ENCODE data around the gene WDR90.

Gene WDR90

DNA sequence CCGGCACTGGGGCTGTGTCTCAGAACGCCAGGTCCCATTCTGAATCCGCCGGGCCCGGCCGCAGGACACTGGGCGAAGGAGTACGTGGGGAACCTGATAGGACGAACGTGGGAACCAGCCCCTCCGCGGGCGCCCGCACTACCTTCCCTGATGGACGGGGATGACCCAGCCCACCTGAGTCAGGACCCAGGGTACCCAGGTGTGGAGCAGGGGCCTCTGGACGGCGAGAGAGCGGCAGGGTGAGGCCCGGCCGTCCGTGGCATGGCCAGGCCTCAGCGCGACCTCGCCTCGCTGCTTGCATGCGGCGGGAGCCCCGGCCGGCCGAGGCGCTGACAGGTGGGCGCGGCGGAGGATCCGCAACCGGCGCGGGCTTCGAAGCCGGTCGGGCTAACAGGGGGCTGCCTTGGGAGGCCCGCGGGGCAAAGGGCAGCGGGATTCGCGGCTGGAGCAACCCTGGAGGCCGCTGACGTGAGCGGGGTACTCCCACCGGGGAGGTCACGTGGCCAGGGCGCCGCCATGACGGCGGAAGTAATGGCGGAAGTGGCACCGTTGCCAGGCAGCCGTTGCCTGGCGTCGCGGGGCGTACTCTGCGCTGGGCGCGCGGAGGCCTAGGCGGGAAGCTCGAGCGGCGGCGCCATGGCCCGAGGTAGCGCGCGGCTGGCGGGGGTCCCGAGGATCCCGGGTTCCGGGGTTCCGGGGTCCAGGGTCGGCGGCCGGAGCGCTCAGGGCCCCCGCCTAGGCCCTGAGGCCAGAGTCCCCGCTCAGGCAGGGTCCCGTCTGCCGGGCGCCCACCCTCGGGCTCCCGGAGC, at the start of gene WDR90:
Gene WDR90 (plus strand): TSS at position 585 of the 809 bp plus-strand sequence. CDS start 52 bp downstream, at position 637.
- DNase-seq = peak; percentile 88
- in situ Hi-C loops (cut with MboI; ENCODE audit: low pct_unique_long_range_greater_than_20kb, low sequenced_read_pairs) = no loop called here

DNA sequence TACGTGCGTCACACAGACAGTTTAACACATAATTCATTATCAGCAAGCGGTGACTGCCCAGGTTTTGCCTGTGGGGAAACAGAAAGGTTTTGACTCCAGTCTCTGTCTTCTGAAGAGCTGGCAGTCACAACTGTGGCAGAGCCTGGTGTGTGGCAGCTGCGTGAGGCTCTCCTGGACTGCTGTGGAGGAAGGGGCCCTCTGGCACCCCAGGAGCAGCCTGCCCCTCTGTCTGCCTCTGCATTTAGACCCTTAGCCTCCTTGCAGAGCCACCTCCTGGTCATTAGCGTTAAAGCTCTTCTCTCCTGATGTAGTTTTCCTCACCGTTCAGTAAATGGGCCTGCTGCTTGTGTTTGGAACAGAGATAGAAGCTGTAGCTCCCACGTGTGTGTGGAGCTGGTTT, 48.4 kb upstream of the WDR90 start:
- peak; percentile 37 for DNase-seq

DNA sequence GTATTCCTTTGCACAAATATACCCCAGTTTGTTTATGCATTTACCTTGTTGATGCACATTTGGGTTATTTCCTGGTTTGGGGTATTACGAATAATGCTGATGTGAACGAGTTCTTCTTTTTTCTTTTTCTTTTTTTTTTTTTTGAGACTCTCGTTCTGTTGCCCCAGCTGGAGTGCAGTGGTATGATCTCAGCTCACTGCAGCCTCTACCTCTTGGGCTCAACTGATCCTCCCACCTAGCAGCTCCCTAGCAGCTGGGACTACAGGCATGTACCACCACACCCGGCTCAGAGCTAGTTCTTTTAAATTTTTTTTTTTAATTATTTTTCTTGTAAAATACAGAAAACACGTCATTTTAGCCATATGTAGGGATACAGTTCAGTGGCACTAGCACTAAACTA, 45.2 kb upstream of the WDR90 start:
- in situ Hi-C loops (cut with MboI; ENCODE audit: low pct_unique_long_range_greater_than_20kb, low sequenced_read_pairs) = no loop called here
- DNase-seq = no peak

More for the DNA sequence above, 48.4 kb upstream of the WDR90 start:
- in situ Hi-C loops (cut with MboI; ENCODE audit: low pct_unique_long_range_greater_than_20kb, low sequenced_read_pairs) = no loop called here

DNA sequence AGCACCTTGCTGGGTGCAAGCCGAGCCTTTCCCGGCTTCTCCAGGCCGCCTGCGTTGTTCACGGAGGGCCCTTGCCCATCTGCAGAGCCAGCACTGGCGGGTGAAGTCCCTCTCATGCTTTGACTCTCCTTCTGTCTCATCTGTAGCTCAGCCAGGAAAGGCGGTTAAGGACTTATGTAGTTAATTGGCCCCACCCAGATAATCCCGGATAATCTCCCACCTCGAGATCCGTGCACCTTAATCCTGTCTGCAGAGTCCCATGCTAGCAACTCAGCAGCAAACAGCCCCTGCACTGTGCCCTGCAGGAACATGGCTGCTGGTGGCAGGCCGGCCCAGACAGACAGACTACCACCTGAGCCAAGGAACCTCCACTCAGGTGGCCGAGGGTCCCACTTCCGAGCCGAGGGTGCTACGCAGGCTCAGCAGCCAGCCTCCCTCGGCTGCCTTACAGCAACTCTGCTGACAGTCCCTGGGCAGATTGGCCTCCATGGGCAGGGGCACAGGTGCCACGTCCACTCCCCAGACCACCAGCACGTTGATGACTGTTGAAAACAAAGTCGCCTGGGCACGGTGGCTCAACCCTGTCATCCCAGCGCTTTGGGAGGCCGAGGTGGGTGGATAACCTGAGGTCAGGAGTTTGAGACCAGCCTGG, 42.4 kb upstream of the WDR90 start:
- in situ Hi-C loops (cut with MboI; ENCODE audit: low pct_unique_long_range_greater_than_20kb, low sequenced_read_pairs) = no loop called here
- DNase-seq = no peak

DNA sequence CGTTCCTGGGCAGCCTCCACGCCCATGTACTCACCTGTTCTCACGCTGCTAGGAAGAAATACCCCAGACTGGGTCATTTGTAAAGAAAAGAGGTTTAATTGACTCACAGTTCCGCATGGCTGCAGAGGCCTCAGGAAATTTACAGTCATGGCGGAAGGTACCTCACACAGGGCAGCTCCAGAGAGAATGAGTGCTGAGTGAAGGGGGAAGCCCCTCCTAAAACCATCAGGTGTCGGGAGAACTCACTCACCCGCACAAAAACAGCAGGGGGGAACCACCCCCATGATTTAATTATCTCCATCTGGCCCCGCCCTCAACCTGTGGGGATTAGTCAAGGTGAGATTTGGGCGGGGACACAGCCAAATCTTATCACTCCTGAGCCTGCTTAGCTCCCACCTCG, 41.1 kb upstream of the WDR90 start:
- in situ Hi-C loops (cut with MboI; ENCODE audit: low pct_unique_long_range_greater_than_20kb, low sequenced_read_pairs) = no loop called here
- no peak for DNase-seq

DNA sequence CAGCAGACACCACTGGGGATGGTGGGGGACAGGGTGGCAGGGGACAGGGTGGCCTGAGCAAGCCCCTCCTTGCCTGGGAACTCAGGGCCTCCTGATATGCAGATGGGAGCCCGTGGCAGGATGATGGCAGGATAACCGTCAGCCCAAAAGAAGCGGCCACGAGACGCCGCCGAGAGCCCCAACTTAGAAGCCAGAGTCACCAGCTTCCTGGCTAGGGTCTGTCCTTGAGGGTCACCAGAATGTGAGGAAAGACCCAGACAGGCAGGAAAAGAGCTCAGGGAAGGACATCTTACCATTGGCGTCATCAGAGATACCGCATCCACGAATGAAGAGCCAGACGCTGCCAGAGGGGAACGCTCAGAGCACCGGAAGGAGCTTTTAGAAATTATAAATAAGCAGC, 39.8 kb upstream of the WDR90 start:
- in situ Hi-C loops (cut with MboI; ENCODE audit: low pct_unique_long_range_greater_than_20kb, low sequenced_read_pairs) = no loop called here
- no peak for DNase-seq

DNA sequence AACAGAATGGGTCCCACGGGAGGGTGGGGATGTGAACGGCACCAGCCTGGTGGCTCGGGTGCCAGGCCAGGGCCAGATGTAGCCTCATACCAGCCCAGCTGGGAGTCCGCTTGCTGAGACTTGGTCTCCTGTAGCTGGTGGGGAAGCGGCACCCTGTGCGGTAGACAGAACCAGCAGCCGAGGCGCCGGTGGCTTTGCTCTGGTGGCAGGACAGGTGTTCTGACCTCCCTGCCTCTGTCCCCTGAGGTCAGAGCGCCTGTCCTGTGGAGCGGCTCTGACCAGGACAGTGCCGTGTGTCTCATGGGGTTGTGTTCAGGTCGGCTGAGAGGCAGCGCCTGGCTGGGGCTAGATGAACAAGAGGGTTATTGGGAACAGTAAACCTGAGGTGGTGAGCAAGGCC, 39.2 kb upstream of the WDR90 start:
- in situ Hi-C loops (cut with MboI; ENCODE audit: low pct_unique_long_range_greater_than_20kb, low sequenced_read_pairs) = no loop called here
- DNase-seq = no peak

DNA sequence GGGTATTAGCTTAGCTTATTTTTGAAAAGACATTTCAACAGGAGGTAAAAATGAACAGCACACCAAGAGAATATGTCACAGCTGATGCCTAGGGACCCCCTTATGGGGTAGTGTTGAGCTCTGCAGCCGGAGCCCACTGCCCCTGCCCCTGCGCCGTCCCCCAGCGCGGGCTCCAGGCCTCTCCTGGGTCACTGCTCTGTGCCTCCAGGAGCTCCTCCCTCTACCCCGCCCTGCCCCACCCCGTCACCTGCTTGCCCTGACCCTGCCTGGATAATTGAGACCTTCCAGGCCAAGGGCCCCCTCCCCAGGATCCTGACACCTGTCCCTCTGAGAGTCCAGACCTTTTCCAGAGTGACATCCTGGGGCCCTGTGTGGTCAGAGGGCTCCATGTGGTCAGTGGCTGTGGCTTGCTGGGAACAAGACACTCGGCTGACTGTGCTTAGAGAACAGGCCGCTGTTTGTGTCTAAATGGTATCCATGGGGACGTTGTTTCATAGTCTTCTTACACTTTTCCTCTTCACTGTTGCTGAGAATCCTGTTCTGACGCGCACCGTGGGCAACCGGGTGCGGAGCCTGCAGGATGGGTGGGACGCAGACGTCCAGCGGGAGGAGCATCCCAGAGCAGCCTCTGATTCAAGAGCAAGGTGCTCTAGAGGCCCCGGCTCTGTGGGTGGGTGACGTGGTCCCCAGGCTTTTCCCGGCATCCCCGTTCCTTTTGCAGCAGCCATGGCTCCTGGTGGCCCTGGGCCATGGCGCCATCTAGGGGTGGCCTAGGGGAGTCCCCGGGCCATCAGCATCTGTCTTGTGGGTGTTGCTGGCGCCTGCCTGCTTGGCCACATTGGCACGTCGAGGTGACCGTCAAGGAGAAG, 38.4 kb upstream of the WDR90 start:
- in situ Hi-C loops (cut with MboI; ENCODE audit: low pct_unique_long_range_greater_than_20kb, low sequenced_read_pairs) = no loop called here
- peak; percentile 29 for DNase-seq

DNA sequence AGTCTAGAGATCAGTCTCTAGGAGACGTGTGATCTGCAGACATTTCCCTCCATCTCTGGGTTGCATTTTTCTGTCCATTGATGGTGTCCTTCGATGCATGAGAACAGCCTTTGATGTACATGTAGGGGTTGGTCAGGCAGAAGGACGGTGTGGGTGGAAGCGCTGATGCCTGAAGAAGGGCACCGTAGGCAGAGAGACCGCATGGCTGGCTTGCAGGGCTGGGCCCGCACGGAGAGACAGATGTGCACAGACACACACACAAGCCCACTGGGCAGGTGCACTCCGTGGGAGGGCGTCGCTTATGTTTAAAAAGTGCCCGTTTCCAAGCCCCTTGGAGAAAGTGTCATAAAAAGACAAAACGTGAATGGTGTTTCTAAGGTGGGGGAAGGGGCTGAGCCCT, 34.0 kb upstream of the WDR90 start:
- no peak for DNase-seq
- in situ Hi-C loops (cut with MboI; ENCODE audit: low pct_unique_long_range_greater_than_20kb, low sequenced_read_pairs) = no loop called here

DNA sequence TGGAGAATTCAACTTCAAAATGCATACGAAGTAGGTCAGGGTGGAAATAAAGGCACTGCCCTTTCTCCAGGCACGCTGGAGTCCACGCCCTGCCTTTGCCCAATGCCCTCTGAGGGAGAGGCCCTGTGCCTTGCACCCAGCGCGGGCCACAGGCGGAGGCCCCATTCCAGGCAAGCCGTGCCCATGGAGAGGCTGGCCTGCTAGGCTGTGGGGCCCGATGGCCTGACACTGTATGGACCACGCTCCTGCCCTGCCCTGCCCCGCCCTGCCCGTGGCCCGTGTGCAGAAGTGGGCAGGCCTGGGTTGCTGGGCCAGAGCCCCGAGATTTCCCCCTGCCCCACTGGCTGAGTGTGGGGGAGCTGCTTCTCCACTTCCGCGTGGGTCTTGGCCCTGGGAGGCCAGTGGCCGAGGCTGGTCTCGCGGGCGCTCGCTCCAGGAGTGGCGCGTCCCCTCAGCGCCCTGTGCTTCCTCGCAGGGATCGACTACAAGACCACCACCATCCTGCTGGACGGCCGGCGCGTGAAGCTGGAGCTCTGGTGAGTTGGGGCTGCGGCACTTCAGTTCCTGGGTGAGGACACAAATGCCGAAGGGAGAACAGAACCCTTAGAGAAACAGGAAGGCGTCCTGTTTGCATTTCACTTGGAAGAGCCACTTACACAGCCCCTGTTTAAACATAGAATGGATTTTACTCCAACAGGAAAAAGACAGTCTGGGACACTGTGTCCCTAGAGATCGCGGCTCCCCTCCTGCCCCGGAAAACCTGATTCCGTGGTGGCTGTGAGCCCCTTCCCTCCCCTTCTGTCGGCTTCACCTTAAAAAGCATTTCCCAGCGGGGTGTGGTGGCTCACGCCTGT, 32.2 kb upstream of the WDR90 start:
- in situ Hi-C loops (cut with MboI; ENCODE audit: low pct_unique_long_range_greater_than_20kb, low sequenced_read_pairs) = no loop called here
- no peak for DNase-seq

DNA sequence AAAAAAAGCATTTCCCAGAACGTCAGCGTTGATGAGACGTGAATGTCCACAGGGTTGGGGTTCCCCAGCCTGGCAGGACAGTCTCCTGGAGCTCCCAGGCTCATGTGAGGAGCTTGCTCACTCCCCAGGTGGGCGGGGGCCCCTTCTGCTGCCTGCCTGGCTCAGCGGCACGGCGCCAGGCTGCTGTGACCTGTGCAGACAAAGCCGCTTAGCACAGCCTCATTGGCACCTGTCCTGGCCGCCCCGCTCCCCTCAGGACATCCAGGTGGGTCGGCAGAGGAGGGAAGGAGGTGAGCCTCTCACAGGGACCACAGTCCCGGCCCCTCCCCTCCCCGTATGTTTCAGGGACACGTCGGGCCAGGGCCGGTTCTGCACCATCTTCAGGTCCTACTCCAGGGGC, 31.3 kb upstream of the WDR90 start:
- in situ Hi-C loops (cut with MboI; ENCODE audit: low pct_unique_long_range_greater_than_20kb, low sequenced_read_pairs) = no loop called here

DNA sequence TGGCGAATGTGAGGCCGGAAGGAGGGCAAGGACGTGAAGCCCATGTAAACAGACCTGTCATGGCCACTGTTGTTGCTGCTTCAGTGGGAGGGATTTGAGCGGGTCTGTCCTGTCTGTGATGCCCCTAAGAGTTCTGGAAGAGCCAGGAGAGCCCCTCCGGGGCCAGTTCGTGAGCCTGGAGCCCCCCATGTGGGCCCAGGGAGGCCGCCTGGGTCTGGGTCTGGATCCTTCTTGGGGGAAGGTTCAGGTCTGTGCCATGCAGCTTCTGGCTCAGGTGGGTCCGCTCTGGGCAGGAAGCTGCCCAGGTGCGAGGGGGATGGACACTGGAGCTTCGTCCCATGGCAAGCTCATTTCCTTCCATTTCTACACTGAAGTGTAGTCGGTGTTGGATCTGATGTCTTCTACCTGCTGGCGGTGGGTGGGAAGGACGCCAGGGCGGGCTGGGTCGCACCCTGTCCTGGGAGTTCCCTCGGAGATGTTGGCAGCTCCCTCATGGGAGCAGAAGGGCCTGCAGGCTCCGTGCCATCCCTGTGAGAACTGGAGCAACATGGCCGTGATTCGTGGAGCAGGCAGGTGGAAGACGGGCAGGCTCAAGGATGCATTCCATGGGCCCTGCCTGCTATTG, 29.6 kb upstream of the WDR90 start:
- no peak for DNase-seq
- in situ Hi-C loops (cut with MboI; ENCODE audit: low pct_unique_long_range_greater_than_20kb, low sequenced_read_pairs) = no loop called here

More for the DNA sequence above, 31.3 kb upstream of the WDR90 start:
- DNase-seq = no peak

DNA sequence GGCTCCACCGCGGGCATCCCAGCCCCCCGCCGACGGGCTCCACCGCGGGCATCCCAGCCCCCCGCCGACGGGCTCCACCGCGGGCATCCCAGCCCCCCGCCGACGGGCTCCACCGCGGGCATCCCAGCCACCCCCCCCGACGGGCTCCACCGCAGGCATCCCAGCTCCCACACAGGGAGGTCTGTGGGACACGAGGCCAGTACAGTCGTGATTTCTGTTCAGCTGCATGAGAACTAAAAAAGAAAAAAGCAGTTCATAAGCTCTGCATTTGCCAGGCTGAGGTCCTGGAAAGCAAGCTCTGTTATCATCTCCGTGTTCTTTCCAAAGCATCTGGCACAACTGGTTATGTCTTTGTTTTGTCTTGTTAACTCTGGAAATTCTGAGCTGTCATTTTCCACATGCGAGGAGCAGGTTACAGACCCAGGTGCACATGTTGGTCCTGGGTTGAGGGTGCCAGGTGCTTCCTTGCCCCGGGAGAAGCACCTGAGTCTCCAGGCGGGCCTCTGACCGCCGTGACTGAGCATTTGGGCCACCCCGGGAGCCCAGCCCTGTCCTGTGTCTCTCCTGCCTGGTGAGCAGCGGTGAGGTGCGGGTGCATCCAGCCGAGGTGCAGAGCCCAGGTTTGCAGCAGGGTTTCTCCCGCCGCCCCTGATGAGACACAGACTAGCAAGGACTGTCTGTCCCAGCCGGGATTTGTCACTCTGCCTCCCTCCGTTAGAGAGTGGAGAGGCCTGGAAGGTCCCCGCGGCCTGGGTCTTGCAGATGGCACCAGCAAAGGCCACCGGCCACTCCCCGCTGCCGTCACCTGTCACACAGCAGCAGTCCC, 28.3 kb upstream of the WDR90 start:
- DNase-seq = no peak
- in situ Hi-C loops (cut with MboI; ENCODE audit: low pct_unique_long_range_greater_than_20kb, low sequenced_read_pairs) = no loop called here

DNA sequence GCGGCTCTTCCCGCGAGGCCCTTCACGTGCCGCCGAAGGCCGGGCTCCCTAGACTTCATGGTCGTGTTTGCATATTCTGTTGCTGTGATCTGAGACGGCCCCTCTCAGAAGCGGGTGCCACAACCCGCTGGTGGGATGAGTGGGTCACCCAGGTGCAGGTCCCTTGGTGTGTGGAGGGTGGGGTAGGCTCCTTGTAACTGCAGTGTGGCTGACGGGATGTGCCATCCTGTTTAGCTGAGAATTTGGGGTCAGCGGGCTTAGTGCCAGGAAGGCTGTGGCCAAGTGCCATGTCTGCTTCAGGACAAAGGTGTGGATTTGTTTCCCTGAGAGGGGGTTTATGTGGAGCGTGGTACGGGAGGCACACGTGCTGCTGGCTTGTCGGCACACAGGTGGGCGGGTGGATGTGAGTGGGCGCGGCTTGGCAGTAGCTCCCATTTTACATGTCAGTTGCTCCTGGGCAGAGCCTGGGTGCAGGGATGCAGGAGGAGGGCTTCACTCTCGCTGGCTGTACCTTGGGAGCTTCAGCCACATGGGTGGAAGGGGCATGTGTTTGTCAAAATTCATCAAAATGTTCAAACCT, 27.5 kb upstream of the WDR90 start:
- in situ Hi-C loops (cut with MboI; ENCODE audit: low pct_unique_long_range_greater_than_20kb, low sequenced_read_pairs) = no loop called here
- no peak for DNase-seq

DNA sequence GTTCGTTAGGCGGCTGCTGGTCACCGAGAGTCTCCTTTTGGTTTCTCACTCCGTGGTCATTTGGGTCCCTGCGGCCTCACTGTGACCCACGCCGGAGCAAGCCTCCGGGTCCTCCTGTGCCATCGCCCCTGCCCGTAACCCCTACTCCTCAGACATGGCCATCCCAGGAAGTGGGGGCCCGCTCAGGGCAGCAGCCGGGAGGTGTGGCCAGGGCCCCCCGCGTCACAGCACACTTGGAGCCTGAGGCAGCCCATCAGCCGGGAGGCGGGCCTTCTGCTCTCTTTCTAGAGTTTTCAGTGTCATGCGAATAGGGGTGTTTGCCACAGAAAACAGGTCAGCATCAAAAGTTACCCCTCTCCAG, 26.3 kb upstream of the WDR90 start:
- in situ Hi-C loops (cut with MboI; ENCODE audit: low pct_unique_long_range_greater_than_20kb, low sequenced_read_pairs) = no loop called here
- no peak for DNase-seq

DNA sequence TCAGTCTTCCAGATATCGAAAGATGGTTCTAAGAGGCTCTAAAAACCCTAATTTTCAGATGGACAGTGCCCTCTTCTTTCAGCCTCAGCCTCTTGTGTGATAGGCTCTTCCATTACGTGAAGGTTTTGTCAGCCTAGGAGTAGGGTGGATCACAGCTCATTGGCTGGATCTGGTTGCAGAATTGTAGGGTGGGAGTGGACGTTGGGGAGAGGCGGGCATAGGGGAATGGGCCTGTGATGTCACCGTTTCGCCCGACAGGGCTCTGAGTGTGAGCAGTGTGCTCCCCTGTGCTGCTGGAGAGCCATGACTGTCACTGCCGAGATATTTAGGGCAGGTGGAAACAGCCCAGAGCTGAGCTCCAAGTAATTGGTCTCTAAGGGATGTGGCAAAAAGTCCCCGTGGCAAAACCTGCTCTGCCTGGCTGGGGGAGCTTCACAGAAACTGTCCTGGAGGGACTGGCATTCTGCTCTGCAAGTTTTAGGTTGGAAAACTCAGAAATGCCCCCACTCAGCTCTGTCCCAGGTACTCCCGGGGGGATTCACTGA, 24.6 kb upstream of the WDR90 start:
- in situ Hi-C loops (cut with MboI; ENCODE audit: low pct_unique_long_range_greater_than_20kb, low sequenced_read_pairs) = no loop called here
- no peak for DNase-seq

All from KBM-7 (cell line).